Measurements from ENCODE around the gene CDKL2.
"Not testable (repeated sequence)": the region's sequence is repeated elsewhere in the genome, so short reads cannot be mapped to it uniquely, and the experiment has no call there.

CDKL2 gene

GRCh38 chr4:75630174-75630936 is at the start of gene CDKL2:
TSS of gene CDKL2 (minus strand) at chr4:75630528. CDS start at chr4:75625988, 4,540 bp downstream.
- in situ Hi-C loops (cut with HindIII; ENCODE audit: low sequenced_read_pairs), result no loop called here

DNA sequence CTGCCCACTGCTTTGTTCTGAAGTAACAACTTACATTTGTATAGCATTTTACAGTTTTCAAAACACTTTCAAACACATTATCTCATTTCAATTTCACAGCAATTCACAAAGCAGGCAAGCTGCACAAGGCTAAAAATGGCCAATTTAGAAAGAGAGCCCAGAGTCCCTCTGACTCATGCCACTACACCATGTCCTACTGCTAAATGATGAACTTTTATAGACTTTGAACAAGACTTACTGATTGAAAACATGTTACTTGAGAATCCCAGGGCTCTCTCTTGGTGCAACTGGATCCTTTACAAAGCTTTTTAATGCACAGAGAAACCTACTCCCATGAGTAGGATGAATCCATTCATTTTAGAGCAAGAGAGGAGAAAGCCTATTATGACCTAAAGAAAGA is 48.6 kb upstream of the CDKL2 start:
- in situ Hi-C loops (cut with HindIII; ENCODE audit: low sequenced_read_pairs), result no loop called here

- in situ Hi-C loops (cut with HindIII; ENCODE audit: low sequenced_read_pairs), result no loop called here
These were observed 48.1 kb upstream of the CDKL2 start for GRCh38 chr4:75678473-75678872.

DNA sequence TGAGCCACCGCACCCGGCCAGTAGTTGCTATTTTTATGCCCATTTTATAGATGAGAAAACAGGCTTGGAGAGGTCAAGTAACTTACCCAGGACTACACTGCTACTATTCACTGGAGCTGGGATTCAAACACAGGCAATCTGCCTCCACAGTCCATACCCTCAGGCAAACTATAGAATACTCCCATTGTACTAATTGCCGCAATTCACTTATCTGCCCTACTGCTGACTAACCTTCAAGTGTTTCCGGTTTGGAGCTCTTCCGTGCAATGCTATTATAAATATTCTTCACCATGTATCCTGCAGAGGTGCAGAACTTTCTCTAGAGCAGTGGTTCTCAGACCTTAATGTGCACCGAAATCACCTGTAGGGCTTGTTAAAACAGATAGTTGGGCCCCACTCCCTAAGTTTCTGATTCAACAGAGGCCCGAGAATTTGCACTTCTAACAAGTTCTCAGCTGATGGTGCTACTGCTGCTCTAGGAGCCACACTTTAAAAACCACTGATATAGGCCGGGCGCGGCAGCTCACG is 44.7 kb upstream of the CDKL2 start:
- in situ Hi-C loops (cut with HindIII; ENCODE audit: low sequenced_read_pairs), result no loop called here

DNA sequence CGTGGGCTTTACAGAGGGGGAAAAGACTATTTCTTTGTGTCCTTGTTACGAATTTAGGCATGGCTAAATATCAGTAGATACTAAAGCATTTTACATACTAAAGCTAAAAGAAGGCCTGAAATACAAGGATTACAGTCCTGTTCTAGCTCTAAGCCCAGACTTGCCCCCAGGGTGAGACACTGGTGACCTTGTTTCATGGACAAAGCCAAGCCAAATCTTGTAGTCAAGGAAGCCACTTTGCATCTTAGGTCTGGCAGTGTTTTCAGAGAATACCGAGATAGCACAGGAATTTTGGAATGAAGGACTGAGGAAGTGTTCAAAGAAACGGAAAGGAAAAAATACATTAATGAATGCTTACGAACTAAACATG is 43.6 kb upstream of the CDKL2 start:
- in situ Hi-C loops (cut with HindIII; ENCODE audit: low sequenced_read_pairs), result loop anchor here (5.0 kb wide), 1 partner anchor 33 kb away; no protein-coding TSS in a partner anchor

GRCh38 chr4:75673027-75673958 is 43.0 kb upstream of the CDKL2 start, which contains the start of gene G3BP2:
TSS of gene G3BP2 (minus strand) at chr4:75673411. CDS start at chr4:75662025, 11,386 bp downstream.
- in situ Hi-C loops (cut with HindIII; ENCODE audit: low sequenced_read_pairs), result loop anchor here (5.0 kb wide), 1 partner anchor 34 kb away; no protein-coding TSS in a partner anchor

GRCh38 chr4:75672461-75673026 is 42.2 kb upstream of the CDKL2 start:
- in situ Hi-C loops (cut with HindIII; ENCODE audit: low sequenced_read_pairs), result loop anchor here (5.0 kb wide), 1 partner anchor 35 kb away; no protein-coding TSS in a partner anchor

DNA sequence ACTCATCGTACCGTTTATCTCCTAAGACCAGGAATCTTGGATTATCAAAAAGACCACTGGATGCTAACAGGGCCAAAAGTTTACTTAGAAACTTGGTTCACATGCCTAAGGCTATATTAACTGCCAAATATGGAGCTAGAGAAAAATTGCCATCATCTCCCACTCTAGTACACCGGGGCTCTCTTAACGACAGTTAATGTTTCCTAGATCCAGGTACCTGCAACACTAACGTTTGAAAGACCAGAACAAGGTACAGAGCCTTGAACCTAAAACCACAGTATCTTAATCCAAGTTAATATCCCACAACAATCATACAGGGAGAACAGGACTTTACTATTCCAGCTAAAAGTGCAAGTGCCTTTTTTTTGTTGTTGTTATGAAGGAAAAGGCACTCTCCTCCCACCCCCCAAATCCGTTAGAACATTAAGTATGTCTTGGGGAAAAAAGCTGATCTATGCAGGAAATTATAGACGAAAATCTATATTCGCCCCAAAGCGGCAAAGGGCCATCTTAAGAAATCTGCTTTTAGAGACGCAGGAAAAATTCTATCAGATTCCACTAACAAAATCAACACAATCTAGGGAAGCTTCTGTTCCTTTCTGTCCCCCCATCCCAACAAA is 41.6 kb upstream of the CDKL2 start:
- in situ Hi-C loops (cut with HindIII; ENCODE audit: low sequenced_read_pairs), result loop anchor here (5.0 kb wide), 1 partner anchor 35 kb away; no protein-coding TSS in a partner anchor

GRCh38 chr4:75668596-75668995 is 38.3 kb upstream of the CDKL2 start:
- in situ Hi-C loops (cut with HindIII; ENCODE audit: low sequenced_read_pairs), result no loop called here

DNA sequence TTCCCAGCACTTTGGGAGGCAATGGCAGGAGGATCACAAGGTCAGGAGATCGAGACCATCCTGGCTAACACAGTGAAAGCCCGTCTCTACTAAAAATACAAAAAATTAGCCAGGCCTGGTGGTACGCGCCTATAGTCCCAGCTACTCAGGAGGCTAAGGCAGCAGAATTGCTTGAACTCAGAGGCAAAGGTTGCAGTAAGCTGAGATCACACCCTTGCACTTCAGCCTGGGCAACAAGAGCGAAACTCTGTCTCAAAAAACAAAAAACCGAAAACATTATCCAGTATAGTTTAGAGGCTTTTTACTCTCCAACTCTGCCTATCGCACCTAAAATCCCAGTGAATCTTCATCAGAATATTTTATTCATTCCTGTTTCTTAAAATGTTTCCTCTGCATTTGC is 37.3 kb upstream of the CDKL2 start:
- in situ Hi-C loops (cut with HindIII; ENCODE audit: low sequenced_read_pairs), result not testable (repeated sequence)

- in situ Hi-C loops (cut with HindIII; ENCODE audit: low sequenced_read_pairs), result no loop called here
These were observed 36.0 kb upstream of the CDKL2 start for GRCh38 chr4:75666299-75666698.

DNA sequence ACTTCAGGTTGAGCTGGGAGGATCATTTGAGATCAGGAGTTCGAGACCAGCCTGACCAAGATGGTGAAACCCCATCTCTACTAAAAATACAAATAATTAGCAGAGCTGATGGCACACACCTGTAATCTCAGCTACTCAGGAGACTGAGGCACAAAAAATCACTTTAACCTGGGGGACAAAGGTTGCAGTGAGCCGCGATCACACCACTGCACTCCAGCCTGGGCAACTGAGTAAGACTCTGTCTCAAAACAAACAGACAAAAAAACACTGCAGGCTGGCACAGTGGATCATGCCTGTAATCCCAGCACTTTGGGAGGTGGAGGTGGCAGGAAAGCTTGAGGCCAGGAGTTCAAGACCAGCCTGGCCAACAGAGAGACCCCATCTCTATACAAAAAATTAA is 34.3 kb upstream of the CDKL2 start:
- in situ Hi-C loops (cut with HindIII; ENCODE audit: low sequenced_read_pairs), result not testable (repeated sequence)

DNA sequence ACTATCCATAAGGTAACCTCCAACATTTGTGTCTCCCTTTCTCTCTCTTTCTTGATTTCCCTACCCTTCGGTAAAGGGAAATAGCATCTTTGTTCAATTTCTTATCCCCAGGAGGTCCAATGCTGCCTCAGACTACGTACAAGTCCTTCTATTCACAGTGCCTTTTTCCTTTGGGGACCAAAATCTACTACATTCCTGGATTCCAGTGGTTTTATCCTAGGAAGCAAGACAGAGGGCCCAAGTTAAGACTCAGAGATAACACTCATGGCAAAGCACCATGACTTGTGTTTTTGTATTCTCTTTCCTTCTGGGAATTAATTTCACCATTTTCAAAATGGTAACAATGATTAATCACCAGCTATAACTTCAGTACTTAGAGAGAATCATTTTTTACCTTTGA is 32.3 kb upstream of the CDKL2 start:
- in situ Hi-C loops (cut with HindIII; ENCODE audit: low sequenced_read_pairs), result no loop called here

GRCh38 chr4:75660491-75660890 is 30.2 kb upstream of the CDKL2 start:
- in situ Hi-C loops (cut with HindIII; ENCODE audit: low sequenced_read_pairs), result no loop called here

DNA sequence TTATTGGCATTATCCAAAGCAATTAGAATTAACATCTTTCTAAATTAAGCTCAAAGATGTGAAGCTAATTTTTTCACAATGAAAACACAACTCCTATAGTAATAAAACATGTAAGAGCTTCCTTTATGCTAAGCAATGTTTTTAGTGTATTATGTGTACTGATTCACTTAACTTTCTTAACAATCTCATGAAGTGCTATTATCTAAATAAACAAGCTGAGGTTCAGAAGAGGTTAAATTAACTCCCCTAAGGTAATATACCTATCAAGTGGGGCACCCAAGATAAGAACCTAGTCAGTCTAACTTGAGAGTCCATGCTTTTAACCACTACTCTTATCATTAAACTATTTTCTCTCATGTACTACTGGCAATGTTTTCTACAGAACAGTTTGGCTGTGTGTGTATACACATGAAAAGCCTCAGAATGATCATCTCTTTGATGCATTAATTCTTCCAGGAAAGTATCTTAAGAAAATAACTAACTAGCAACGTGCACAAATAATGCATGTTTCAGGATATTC is 29.2 kb upstream of the CDKL2 start:
- in situ Hi-C loops (cut with HindIII; ENCODE audit: low sequenced_read_pairs), result no loop called here

DNA sequence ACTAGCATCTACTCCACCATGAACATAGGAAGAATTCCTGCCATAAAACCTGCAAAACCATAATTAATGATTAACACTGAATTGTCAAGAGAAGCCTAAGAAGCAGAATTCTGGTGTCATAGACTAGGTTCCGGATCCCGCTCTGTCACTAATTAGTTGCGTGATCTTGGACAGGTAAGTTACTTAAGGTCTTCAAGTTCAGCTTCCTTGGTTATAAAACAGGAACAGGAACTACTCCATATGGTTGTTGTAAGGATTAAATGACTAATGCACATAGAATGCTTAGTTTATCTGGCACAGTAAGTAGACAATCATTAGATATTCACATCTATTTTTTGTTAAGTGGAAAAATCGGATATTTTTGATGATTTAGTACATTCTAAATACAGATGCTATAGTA is 28.5 kb upstream of the CDKL2 start:
- in situ Hi-C loops (cut with HindIII; ENCODE audit: low sequenced_read_pairs), result no loop called here

DNA sequence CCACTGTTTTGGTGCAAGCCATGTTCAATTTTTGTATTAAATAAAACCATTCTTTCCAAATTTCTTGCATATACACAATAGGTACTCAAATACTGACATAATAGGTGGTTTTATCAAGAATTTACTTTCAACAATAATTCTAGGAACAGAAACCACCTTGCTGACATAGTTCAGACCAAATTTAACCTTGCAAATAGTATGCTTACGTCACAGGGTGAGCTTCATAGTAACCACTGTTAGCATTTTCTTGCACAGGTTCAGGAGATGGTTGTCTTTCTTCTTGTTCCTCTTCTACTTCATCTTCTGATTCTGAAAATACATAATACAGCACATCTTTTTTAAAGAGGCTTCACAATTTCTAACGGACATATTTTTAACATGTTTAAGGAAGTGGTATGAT is 25.2 kb upstream of the CDKL2 start:
- in situ Hi-C loops (cut with HindIII; ENCODE audit: low sequenced_read_pairs), result no loop called here

- in situ Hi-C loops (cut with HindIII; ENCODE audit: low sequenced_read_pairs), result loop anchor here (5.0 kb wide), 1 partner anchor 93 kb away; no protein-coding TSS in a partner anchor
These were observed 24.6 kb upstream of the CDKL2 start for GRCh38 chr4:75654905-75655304.

- in situ Hi-C loops (cut with HindIII; ENCODE audit: low sequenced_read_pairs), result loop anchor here (5.0 kb wide), 1 partner anchor 92 kb away; no protein-coding TSS in a partner anchor
These were observed 23.6 kb upstream of the CDKL2 start for GRCh38 chr4:75653845-75654503.

- in situ Hi-C loops (cut with HindIII; ENCODE audit: low sequenced_read_pairs), result no loop called here
These were observed 13.8 kb upstream of the CDKL2 start for GRCh38 chr4:75644095-75644494.
